Heart left ventricle (tissue), 16 donors: ENCODE measurements around the gene ZNF394. TPM values are rescaled to one million over a fixed set of nuclear protein-coding genes. Genes with fewer than 3 reads are reported as not detected.
A peak's percentile ranks its signal among the peaks of the same experiment; 100 is the strongest.

Experiments used
- ATAC-seq, 4 donors: fragments of 200-7000 bp; cut with Tn5 transposase; one replicate each; pipeline ENCODE4 v1.9.1; 2020 to 2022; ENCODE audit warnings: moderate library complexity in 4 of 4, mild to moderate bottlenecking in 3 of 4, moderate number of reproducible peaks in 1 of 4
- DNase-seq, 5 donors: peaks; one replicate each; pipeline ENCODE4 v3.0.0-alpha.2; 2020
- H3K27ac ChIP-seq, 12 donors: fragments of 200-600 bp; sonication (generic) in 4 of 12; one replicate each; pipeline versions ENCODE4 v1.5.0 to v1.8.0; 2016 to 2022; ENCODE audit warnings: mild to moderate bottlenecking in 2 of 12
- H3K27me3 ChIP-seq, 9 donors: fragments of 200-600 bp; sonication (generic) in 2 of 9; one replicate each; pipeline versions ENCODE4 v1.5.1 to v1.8.0; 2016 to 2022; ENCODE audit warnings: mild to moderate bottlenecking in 3 of 9
- H3K36me3 ChIP-seq, 9 donors: fragments of 200-600 bp; sonication (generic) in 2 of 9; one replicate each; pipeline versions ENCODE4 v1.5.0 to v1.8.0; 2018 to 2022; ENCODE audit warnings: mild to moderate bottlenecking in 2 of 9
- H3K4me1 ChIP-seq, 12 donors: fragments of 200-600 bp; sonication (generic) in 4 of 12; one replicate each; pipeline versions ENCODE4 v1.5.0 to v1.8.0; 2016 to 2022; ENCODE audit warnings: mild to moderate bottlenecking in 3 of 12
- H3K4me3 ChIP-seq, 12 donors: fragments of 200-600 bp; sonication (generic) in 4 of 12; one replicate each; pipeline versions ENCODE4 v1.5.0 to v1.8.0; 2017 to 2022; ENCODE audit warnings: mild to moderate bottlenecking in 9 of 12, moderate library complexity in 4 of 12
- H3K9me3 ChIP-seq, 12 donors: fragments of 200-600 bp; sonication (generic) in 4 of 12; one replicate each; pipeline versions ENCODE4 v1.5.0 to v1.8.0; 2016 to 2022; ENCODE audit warnings: mild to moderate bottlenecking in 1 of 12
- POLR2A ChIP-seq, 2 donors: fragments of 450-650 bp; IDR thresholded peaks; one replicate each; pipeline ENCODE4 v1.6.1; 2017; ENCODE audit warnings: antibody characterized with exemption in 2 of 2, mild to moderate bottlenecking in 2 of 2, moderate library complexity in 2 of 2
- WGBS, 4 donors: extraction: QIAGEN DNeasy Blood & Tissue Kit in 2 of 4; methylation state at CpG; one replicate each; pipeline versions ENCODE4 v1.1.5 to v1.1.7; 2013 to 2018; 5-methylcytosine and 5-hydroxymethylcytosine counted together
- intact Hi-C, 10 donors: fragments of 100-400 bp; cut with DNase I; formaldehyde crosslinking; loops; one replicate each; pipeline versions ENCODE4 v1.11.1 to v1.14.2; 2022
- polyA plus RNA-seq, 2 donors: library from polyadenylated mRNA; stranded (reverse); fragments of 200-250 nt; gene quantifications; one replicate each; pipeline ENCODE4 v1.2.3, GENCODE V29; 2013
- total RNA-seq, 9 donors: library from RNA; depleted of rRNA in 2 of 9; stranded (reverse); fragments of >200 nt in 2 of 9; fragmentation: NEBNext Ultra II Directional in 3 of 9; extraction: Animal tissue kit (Norgen Biotek cat#: 25700) in 3 of 9; gene quantifications; one replicate each; pipeline versions ENCODE4 v1.1.0 to v1.2.4, GENCODE V29; 2016 to 2023
- TF ChIP-seq, protein P1 (sequence below), 12 donors: fragments of 200-600 bp; sonication (generic) in 4 of 12; IDR thresholded peaks; one replicate each; pipeline versions ENCODE4 v1.5.0 to v1.8.0; 2018 to 2022; ENCODE audit warnings: antibody characterized with exemption in 12 of 12, mild to moderate bottlenecking in 5 of 12
- donor health status: ischemic (EF 13 %, LVEDD 7.1; RV severe dilation, severe dysfunction).
- donor health status: healthy with polysubstance abuse.
- donor health status: DM: no; HTN: yes; CAD: no.
- donor health status: DM: no; HTN: no; CAD: no.
- donor health status: ischemic (EF 25% LVEDD 6.9; RV normal size, moderate dysfunction).
- donor health status: ischemic (EF 25% LVEDD 5.7; RV mildly dilated, moderate dysfunction).
- donor health status: healthy.
- donor health status: DM: yes; HTN: yes; CAD: no.
- donor health status: ischemic (EF 35%, LVEDD 5.7; RV mildly dilated, moderate dysfunction).
- donor health status: nonischemic (EF 11% LVEDD 7.7; RV severe dilation, severe dysfunction).
- donor health status: DM: yes; HTN: yes; CAD: no.
- donor health status: PGD.
- donor health status: ischemic (EF 29% LVEDD 5.4; RV normal size, mild dysfunction).
- donor health status: nonischemic (EF 23%, LVEDD 6.1; RV moderate dilation, normal function).

Gene ZNF394
- total and polyA plus RNA-seq, 11 donors = 12.4 to 23.0 (median 15.2) TPM

DNA sequence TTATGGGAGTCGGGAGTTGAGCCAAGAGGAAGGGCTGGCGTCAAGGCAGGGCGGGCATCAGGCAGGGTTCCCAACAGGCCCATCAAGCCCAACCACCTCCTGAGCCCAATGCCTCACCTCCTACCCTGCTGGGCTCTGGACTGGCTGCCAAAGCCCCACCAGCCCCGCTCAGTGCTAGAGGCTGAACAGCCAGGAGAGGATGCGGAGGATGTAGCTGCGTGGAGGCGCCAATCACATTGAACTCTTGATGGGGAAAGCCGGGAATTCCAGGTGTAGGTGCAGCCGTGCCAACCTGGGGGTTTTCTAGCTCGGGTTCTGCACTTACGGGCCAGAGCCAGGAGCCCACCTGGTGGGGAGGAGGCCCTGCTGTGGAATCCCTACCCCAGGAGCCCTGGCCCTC lies 47.0 kb downstream of the ZNF394 start:
- Histone ChIP-seq H3K27ac (peak overlapping the region in 5 of 12 donors; percentile 25 to 64 (median 59)), H3K36me3 (peaks cover 7 to 100% (median 95%) of the 10 kb centered on the region in 9 donors), H3K4me1 (peaks cover 0 to 24% (median 8%) of the 10 kb centered on the region in 12 donors), H3K9me3 (no peaks in the 10 kb centered on the region), H3K27me3 (no peaks in the 10 kb centered on the region), H3K4me3 (no peak overlapping the region)
- 72 to 79% (median 74%) methylated on average over 5 to 11 of the region's 11 CpGs for WGBS, 4 donors
- DNase-seq (peak in 3 of 5 donors; percentile 40 to 63 (median 47)), ATAC-seq (peak; percentile 43 to 67 (median 59))
- intact Hi-C loops = no loop called here
- TF ChIP-seq, protein P1, sequence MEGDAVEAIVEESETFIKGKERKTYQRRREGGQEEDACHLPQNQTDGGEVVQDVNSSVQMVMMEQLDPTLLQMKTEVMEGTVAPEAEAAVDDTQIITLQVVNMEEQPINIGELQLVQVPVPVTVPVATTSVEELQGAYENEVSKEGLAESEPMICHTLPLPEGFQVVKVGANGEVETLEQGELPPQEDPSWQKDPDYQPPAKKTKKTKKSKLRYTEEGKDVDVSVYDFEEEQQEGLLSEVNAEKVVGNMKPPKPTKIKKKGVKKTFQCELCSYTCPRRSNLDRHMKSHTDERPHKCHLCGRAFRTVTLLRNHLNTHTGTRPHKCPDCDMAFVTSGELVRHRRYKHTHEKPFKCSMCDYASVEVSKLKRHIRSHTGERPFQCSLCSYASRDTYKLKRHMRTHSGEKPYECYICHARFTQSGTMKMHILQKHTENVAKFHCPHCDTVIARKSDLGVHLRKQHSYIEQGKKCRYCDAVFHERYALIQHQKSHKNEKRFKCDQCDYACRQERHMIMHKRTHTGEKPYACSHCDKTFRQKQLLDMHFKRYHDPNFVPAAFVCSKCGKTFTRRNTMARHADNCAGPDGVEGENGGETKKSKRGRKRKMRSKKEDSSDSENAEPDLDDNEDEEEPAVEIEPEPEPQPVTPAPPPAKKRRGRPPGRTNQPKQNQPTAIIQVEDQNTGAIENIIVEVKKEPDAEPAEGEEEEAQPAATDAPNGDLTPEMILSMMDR (IDR thresholded peaks at IDR 0.05) = no peak
- TF ChIP-seq POLR2A (IDR thresholded peaks at IDR 0.05) = no peak

DNA sequence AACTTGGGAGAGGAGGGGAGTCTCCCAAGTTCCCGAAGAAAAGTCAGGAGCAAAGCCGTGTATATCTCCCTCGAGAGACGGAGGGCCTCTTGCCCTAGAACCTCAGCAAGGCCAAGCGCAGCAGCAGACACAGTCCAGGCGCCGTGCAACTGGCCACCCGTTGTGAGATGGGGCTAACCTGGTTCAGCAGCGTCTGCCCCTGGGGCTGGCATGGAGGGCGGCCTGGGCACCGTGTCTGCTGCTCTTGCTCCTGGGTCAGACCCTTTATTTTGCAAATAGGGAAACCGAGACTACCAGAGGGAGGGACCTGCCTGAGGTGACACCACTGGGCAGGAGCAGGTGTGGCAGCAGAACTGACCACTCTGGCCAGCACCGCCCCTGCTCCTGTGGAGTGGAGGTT lies 47.5 kb downstream of the ZNF394 start:
- no peak overlapping the region for H3K4me3 ChIP-seq
- no peaks in the 10 kb centered on the region for H3K9me3 ChIP-seq
- H3K27ac ChIP-seq = peak overlapping the region in 6 of 12 donors; percentile 25 to 64 (median 46)
- peaks cover 4 to 100% (median 95%) of the 10 kb centered on the region in 9 donors for H3K36me3 ChIP-seq
- TF ChIP-seq POLR2A (IDR thresholded peaks at IDR 0.05) = no peak
- TF ChIP-seq, protein P1 (IDR thresholded peaks at IDR 0.05) = no peak
- ATAC-seq (peak in 3 of 4 donors; percentile 1 to 8 (median 5)), DNase-seq (no peak)
- intact Hi-C loops = no loop called here
- 70 to 91% (median 80%) methylated on average over 4 to 13 of the region's 13 CpGs for WGBS, 4 donors
- H3K27me3 ChIP-seq = no peaks in the 10 kb centered on the region
- peaks cover 0 to 24% (median 8%) of the 10 kb centered on the region in 12 donors for H3K4me1 ChIP-seq

DNA sequence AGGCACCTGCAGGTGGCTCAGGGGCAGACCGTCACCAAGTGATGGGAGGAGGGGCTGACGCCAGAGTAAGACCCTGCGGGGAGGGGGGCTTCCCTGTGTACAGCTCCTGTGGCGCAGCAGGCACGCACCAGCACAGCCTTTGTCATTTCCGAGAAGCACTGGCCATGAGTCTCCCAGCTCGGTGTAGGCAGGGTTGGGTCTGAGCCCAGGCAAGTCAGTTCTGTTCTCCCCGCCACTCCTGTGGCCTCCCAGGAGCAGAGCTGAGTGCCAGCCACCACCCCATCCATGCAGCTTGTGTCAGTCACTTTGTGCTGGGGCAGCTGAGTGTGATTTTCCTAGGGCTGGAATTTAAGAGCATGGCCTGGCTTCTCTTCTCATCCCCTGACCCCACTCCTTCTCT lies 48.1 kb downstream of the ZNF394 start:
- peak; percentile 74 to 80 (median 76) for ATAC-seq
- intact Hi-C loops = no loop called here

DNA sequence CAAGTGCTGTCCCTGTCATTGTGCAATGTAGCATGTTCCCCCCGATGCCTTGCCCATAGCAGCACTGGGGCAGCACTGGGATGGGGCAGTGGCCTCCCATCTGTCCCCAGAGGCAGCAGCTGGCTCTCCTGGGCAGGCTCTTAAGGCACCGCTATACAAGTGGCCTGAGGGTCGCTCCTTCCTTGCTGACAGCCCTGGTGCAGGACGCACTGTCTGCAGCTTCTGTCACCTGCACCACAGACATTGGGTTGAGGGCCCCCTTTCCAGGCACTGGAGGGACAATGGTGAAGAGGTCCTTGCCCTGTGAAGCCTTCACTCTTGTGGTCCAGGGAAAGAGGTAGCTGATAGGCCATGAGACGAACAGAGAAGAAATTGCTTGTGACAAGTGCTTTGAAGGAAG lies 50.8 kb downstream of the ZNF394 start:
- peaks cover 0 to 99% (median 95%) of the 10 kb centered on the region in 9 donors for H3K36me3 ChIP-seq

More for the DNA sequence above, 48.1 kb downstream of the ZNF394 start:
- Histone ChIP-seq H3K9me3 (no peaks in the 10 kb centered on the region), H3K4me1 (peaks cover 0 to 24% (median 8%) of the 10 kb centered on the region in 12 donors), H3K36me3 (peaks cover 4 to 100% (median 95%) of the 10 kb centered on the region in 9 donors), H3K27me3 (no peaks in the 10 kb centered on the region), H3K27ac (peak overlapping the region in 7 of 12 donors; percentile 4 to 64 (median 49)), H3K4me3 (no peak overlapping the region)
- peak in 3 of 5 donors; percentile 49 to 71 (median 60) for DNase-seq
- no peak for TF ChIP-seq POLR2A (IDR thresholded peaks at IDR 0.05)
- TF ChIP-seq, protein P1 (IDR thresholded peaks at IDR 0.05) = no peak
- 52 to 84% (median 68%) methylated on average over 5 to 8 of the region's 8 CpGs for WGBS, 4 donors

More for the DNA sequence above, 50.8 kb downstream of the ZNF394 start:
- intact Hi-C loops = no loop called here
- ATAC-seq (no peak), DNase-seq (no peak)
- H3K4me3 ChIP-seq = no peak overlapping the region
- 90 to 97% (median 92%) methylated on average over 5 of the region's 5 CpGs for WGBS, 4 donors
- no peak overlapping the region for H3K27ac ChIP-seq
- H3K9me3 ChIP-seq = no peaks in the 10 kb centered on the region
- H3K27me3 ChIP-seq = no peaks in the 10 kb centered on the region
- peaks cover 0 to 24% (median 8%) of the 10 kb centered on the region in 12 donors for H3K4me1 ChIP-seq
- TF ChIP-seq POLR2A (IDR thresholded peaks at IDR 0.05) = no peak
- TF ChIP-seq, protein P1 (IDR thresholded peaks at IDR 0.05) = no peak
